Measurements from ENCODE around the gene ACSL4.

ACSL4 gene

DNA sequence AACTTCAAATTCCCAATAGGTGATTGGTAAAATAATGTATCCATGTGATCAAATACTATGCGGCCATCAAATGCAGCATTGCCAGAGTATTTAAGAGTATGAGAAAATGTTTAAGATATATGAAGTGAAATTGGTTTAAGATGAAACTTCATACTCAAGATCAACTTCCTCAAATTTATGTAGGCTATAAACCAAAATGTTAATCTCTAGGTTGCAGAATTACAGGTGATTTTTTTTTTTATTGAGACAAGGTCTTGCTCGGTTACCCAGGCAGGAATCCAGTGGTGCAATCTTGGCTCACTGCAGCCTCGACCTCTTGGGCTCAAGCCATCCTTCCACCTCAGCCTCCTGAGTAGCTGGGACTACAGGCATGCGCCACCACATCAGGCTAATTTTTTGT is 25.3 kb downstream of the ACSL4 start:
- Histone ChIP-seq H3K36me3 (no peaks in the 10 kb centered on the region), H3K4me1 (no peaks in the 10 kb centered on the region), H3K4me3 (ENCODE audit: low read depth, low read length) (no peak overlapping the region), H3K9me3 (no peaks in the 10 kb centered on the region), H3K27me3 (no peaks in the 10 kb centered on the region)
- no peak for DNase-seq
- TF ChIP-seq, protein P1, sequence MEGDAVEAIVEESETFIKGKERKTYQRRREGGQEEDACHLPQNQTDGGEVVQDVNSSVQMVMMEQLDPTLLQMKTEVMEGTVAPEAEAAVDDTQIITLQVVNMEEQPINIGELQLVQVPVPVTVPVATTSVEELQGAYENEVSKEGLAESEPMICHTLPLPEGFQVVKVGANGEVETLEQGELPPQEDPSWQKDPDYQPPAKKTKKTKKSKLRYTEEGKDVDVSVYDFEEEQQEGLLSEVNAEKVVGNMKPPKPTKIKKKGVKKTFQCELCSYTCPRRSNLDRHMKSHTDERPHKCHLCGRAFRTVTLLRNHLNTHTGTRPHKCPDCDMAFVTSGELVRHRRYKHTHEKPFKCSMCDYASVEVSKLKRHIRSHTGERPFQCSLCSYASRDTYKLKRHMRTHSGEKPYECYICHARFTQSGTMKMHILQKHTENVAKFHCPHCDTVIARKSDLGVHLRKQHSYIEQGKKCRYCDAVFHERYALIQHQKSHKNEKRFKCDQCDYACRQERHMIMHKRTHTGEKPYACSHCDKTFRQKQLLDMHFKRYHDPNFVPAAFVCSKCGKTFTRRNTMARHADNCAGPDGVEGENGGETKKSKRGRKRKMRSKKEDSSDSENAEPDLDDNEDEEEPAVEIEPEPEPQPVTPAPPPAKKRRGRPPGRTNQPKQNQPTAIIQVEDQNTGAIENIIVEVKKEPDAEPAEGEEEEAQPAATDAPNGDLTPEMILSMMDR (IDR thresholded peaks at IDR 0.05; ENCODE audit: low read depth, low read length): no peak

DNA sequence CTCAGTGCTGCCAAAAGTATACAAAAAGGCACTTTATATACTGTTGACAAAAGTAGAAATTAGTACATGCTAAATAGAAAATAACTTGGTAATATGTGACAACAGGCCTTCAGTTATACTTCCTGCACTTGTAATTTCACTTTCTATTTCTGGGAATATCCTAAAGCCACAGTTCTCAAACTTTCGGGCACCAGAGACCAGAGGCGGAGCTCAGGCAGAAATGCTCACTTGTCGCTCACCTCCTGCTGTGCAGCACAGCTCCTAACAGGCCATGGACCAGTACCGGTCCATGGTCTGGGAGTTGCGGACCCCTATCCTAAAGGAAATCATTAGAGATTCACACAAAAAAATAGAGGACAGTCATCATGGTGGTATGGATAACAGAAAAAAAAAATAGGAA is 25.7 kb downstream of the ACSL4 start:
- Histone ChIP-seq H3K4me1 (no peaks in the 10 kb centered on the region), H3K36me3 (no peaks in the 10 kb centered on the region), H3K9me3 (no peaks in the 10 kb centered on the region), H3K4me3 (ENCODE audit: low read depth, low read length) (no peak overlapping the region), H3K27me3 (no peaks in the 10 kb centered on the region)
- no peak for DNase-seq
- TF ChIP-seq, protein P1 (IDR thresholded peaks at IDR 0.05; ENCODE audit: low read depth, low read length): no peak

DNA sequence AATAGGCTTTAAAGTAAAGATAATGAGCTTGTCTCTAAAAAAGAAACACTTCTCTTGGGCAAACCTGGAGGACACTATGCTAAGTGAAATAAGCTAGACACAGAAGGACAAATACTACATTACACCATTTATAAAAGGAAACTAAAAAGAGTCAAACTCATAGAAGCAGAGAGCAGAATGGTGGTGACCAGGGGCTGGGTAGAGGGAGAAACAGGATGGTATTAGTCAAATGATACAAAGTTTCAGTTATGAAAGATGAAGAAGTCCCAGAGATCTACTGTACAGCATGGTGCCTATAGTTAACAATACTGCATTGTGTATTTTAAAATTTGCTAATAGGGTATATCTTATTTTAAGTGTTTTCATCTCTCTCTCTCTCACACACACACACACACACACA is 28.5 kb downstream of the ACSL4 start:
- no peak for DNase-seq
- H3K36me3 ChIP-seq: no peaks in the 10 kb centered on the region
- no peaks in the 10 kb centered on the region for H3K27me3 ChIP-seq
- H3K4me3 ChIP-seq (ENCODE audit: low read depth, low read length): no peak overlapping the region
- TF ChIP-seq, protein P1 (IDR thresholded peaks at IDR 0.05; ENCODE audit: low read depth, low read length): no peak
- H3K9me3 ChIP-seq: no peaks in the 10 kb centered on the region
- H3K4me1 ChIP-seq: no peaks in the 10 kb centered on the region

DNA sequence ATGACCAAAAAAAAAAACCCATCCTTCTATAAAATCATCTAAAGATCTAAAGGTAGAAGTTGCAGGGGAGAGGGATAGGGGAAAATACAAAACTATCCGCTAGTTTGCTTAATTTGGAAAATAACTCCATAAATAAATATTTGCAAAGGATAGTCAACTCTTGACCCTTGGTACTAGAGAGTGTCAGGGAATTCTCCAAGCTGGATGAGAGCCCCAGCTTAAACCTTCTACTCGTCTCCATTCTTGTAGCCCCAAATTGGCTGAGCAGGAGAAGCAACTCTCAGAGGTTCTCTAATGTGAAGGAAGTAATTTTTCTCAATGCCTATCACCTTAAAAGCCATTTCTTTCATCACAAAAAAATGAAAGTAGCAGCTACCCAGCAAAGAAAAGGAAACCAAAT is 35.2 kb downstream of the ACSL4 start:
- Histone ChIP-seq H3K27me3 (no peaks in the 10 kb centered on the region), H3K36me3 (no peaks in the 10 kb centered on the region), H3K4me1 (no peaks in the 10 kb centered on the region), H3K4me3 (ENCODE audit: low read depth, low read length) (no peak overlapping the region), H3K9me3 (no peaks in the 10 kb centered on the region)
- DNase-seq: no peak
- TF ChIP-seq, protein P1 (IDR thresholded peaks at IDR 0.05; ENCODE audit: low read depth, low read length): no peak

DNA sequence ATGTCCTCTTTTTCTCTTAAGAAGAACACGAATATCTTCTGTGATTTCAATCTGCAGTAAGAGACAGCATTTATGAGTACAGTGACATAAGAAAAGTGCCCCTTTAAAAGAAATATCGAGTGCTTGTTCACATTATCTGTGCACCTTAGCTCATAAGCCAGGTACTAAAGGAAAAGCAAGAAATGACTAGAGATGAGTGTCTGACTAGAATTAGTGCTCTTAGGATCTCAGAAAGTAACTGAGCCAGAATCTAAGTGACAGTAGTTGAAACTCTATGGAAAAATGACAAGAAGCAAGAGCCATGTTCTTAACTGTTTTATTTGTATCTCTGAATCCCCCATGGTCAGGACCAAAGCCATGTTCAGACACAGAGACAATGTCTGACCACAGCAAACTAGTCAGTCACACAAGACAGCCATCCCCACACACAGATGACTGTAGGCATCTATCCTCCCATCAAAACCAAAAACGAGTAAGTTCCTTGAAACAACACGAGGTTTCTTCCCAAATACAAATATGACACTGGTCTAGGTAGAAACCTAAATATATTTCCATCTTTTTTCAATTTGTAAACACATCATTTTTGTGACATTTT is 36.8 kb downstream of the ACSL4 start:
- Histone ChIP-seq H3K9me3 (no peaks in the 10 kb centered on the region), H3K4me1 (no peaks in the 10 kb centered on the region), H3K27me3 (no peaks in the 10 kb centered on the region), H3K36me3 (no peaks in the 10 kb centered on the region), H3K4me3 (ENCODE audit: low read depth, low read length) (no peak overlapping the region)
- no peak for DNase-seq
- TF ChIP-seq, protein P1 (IDR thresholded peaks at IDR 0.05; ENCODE audit: low read depth, low read length): no peak

DNA sequence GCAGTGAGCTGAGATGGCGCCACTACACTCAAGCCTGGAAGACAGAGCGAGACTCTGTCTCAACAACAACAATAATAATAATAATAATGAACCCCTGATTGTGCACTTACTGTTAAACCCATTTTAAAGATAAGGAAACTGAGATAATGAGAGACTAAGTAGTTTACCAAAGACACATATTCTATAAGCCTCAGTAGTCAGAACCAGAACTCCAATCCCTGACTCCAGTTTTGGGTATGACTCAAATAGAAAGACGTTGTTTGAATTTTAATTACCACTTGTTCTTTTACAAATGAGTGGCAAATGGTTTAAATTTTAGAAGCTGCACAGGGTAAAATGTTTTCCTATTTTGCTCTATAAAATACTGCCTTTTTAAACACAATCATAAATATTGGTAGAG is 37.4 kb downstream of the ACSL4 start:
- Histone ChIP-seq H3K36me3 (no peaks in the 10 kb centered on the region), H3K4me3 (ENCODE audit: low read depth, low read length) (no peak overlapping the region), H3K27me3 (no peaks in the 10 kb centered on the region), H3K4me1 (no peaks in the 10 kb centered on the region), H3K9me3 (no peaks in the 10 kb centered on the region)
- TF ChIP-seq, protein P1 (IDR thresholded peaks at IDR 0.05; ENCODE audit: low read depth, low read length): no peak
- DNase-seq: no peak
